H1 (cell line): ENCODE results near the gene CCL17. TPM values are rescaled to one million over a fixed set of nuclear protein-coding genes. Genes with fewer than 3 reads are reported as not detected.

ENCODE experiments used
- CTCF ChIA-PET: fragments of 300-600 bp; sonication (Branson Sonifier 250); formaldehyde crosslinking; loops from one replicate; lab custom pipeline; 2021; ENCODE audit not compliant: partially characterized antibody; lab: Charles Lee
- POLR2A ChIA-PET: fragments of 300-600 bp; sonication (Branson Sonifier 250); formaldehyde crosslinking; loops from one replicate; lab custom pipeline; 2021; ENCODE audit warnings: inconsistent platforms; ENCODE audit not compliant: partially characterized antibody; lab: Charles Lee
- DNase-seq, 2 experiments: peaks; one replicate each; pipeline versions ENCODE4 v3.0.0 to v3.0.0-alpha.2; 2010 to 2022; ENCODE audit warnings: low spot score in 2 of 2, low read depth in 1 of 2, mixed read lengths in 1 of 2
- FAIRE-seq: peaks from 2 replicates; lab custom pipeline; 2011; peaks lifted over from hg19 to GRCh38; lab: Jason Lieb, UNC
- H2AFZ ChIP-seq: 2 replicates; pipeline ENCODE4 v1.8.1; 2012; ENCODE audit warnings: low read length, inconsistent platforms
- H2AK5ac ChIP-seq: 2 replicates; pipeline ENCODE4 v1.6.1; 2013; ENCODE audit warnings: low read depth, low read length
- H2BK120ac ChIP-seq: replicated peaks from 2 replicates; pipeline ENCODE3; 2013; ENCODE audit warnings: low read depth, low read length, inconsistent platforms
- H2BK12ac ChIP-seq: 2 replicates; pipeline ENCODE4 v1.6.1; 2013; ENCODE audit warnings: low read depth, low read length
- H2BK15ac ChIP-seq: 2 replicates; pipeline ENCODE4 v1.6.1; 2013; ENCODE audit warnings: low read length
- H2BK20ac ChIP-seq: 2 replicates; pipeline ENCODE4 v1.6.1; 2013; ENCODE audit warnings: low read length
- H2BK5ac ChIP-seq: 2 replicates; pipeline ENCODE4 v1.6.1; 2013; ENCODE audit warnings: low read depth, low read length
- H3K14ac ChIP-seq: 2 replicates; pipeline ENCODE4 v1.6.1; 2013; ENCODE audit warnings: inconsistent platforms; ENCODE audit not compliant: insufficient read length
- H3K18ac ChIP-seq: 2 replicates; pipeline ENCODE4 v1.6.1; 2013; ENCODE audit warnings: low read length; ENCODE audit errors: extremely low read depth
- H3K23ac ChIP-seq: 2 replicates; pipeline ENCODE4 v1.6.1; 2013; ENCODE audit warnings: inconsistent platforms; ENCODE audit not compliant: insufficient read length
- H3K23me2 ChIP-seq: 2 replicates; pipeline ENCODE4 v1.6.1; 2013; ENCODE audit warnings: low read depth, low read length
- H3K27ac ChIP-seq: 2 replicates; pipeline ENCODE4 v1.6.1; 2011; ENCODE audit warnings: low read depth, low read length, inconsistent platforms
- H3K27me3 ChIP-seq, 4 experiments: replicated peaks in 1 of 4; 1 replicate in 1 of 4; 2 replicates in 3 of 4; pipeline versions ENCODE4 v1.6.1 to v1.8.1; 2011 to 2013; ENCODE audit warnings: low read length in 3 of 4, mild to moderate bottlenecking in 3 of 4, inconsistent platforms in 2 of 4, mixed read lengths in 2 of 4, moderate library complexity in 1 of 4; ENCODE audit not compliant: control insufficient read depth in 3 of 4, insufficient read depth in 3 of 4; ENCODE audit errors: extremely low read depth in 1 of 4
- H3K36me3 ChIP-seq, 4 experiments: 2 replicates each; pipeline versions ENCODE4 v1.6.1 to v1.8.1; 2011 to 2013; ENCODE audit warnings: mild to moderate bottlenecking in 4 of 4, low read length in 3 of 4, moderate library complexity in 2 of 4, control low read depth in 1 of 4, inconsistent platforms in 1 of 4; ENCODE audit not compliant: insufficient read depth in 4 of 4, control insufficient read depth in 2 of 4
- H3K4ac ChIP-seq: replicated peaks from 2 replicates; pipeline ENCODE3; 2013; ENCODE audit warnings: low read length, low read depth, mixed read lengths, inconsistent platforms; ENCODE audit not compliant: insufficient read length
- H3K4me1 ChIP-seq, 4 experiments: replicated peaks in 1 of 4; 1 replicate in 1 of 4; 2 replicates in 3 of 4; pipeline versions ENCODE4 v1.6.1 to v1.8.1; 2011 to 2013; ENCODE audit warnings: low read length in 3 of 4, inconsistent platforms in 2 of 4, mixed read lengths in 1 of 4; ENCODE audit not compliant: insufficient read depth in 4 of 4, control insufficient read depth in 3 of 4
- H3K4me2 ChIP-seq, 2 experiments: 2 replicates each; pipeline versions ENCODE4 v1.6.1 to v1.8.1; 2011 to 2013; ENCODE audit warnings: low read depth in 2 of 2, low read length in 2 of 2, control low read depth in 1 of 2, inconsistent platforms in 1 of 2, mild to moderate bottlenecking in 1 of 2; ENCODE audit not compliant: insufficient read depth in 1 of 2
- H3K4me3 ChIP-seq, 4 experiments: fragments of 200-600, 300-600 bp in 1 of 4; sonication (generic), shearing (Covaris generic), sonication (Bioruptor Twin) in 1 of 4; 2 replicates each; pipeline versions ENCODE4 v1.5.1 to v1.8.1; 2011 to 2016; ENCODE audit warnings: low read length in 4 of 4, low read depth in 3 of 4, control low read depth in 2 of 4, inconsistent platforms in 2 of 4, mild to moderate bottlenecking in 2 of 4, mixed read lengths in 1 of 4, moderate library complexity in 1 of 4; ENCODE audit not compliant: insufficient read depth in 2 of 4; ENCODE audit errors: extremely low read depth in 1 of 4
- H3K56ac ChIP-seq: replicated peaks from 2 replicates; pipeline ENCODE3; 2013; ENCODE audit warnings: low read depth, mild to moderate bottlenecking, mixed read lengths, low read length, inconsistent platforms; ENCODE audit not compliant: insufficient read length
- H3K79me1 ChIP-seq: 2 replicates; pipeline ENCODE4 v1.6.1; 2013; ENCODE audit warnings: low read depth, low read length, control low read depth
- H3K79me2 ChIP-seq, 2 experiments: 2 replicates each; pipeline versions ENCODE4 v1.6.1 to v1.8.1; 2012 to 2013; ENCODE audit warnings: low read length in 2 of 2, mild to moderate bottlenecking in 2 of 2, inconsistent platforms in 1 of 2; ENCODE audit not compliant: insufficient read depth in 2 of 2, control insufficient read depth in 1 of 2
- H3K9ac ChIP-seq, 4 experiments: replicated peaks in 1 of 4; 1 replicate in 1 of 4; 2 replicates in 3 of 4; pipeline versions ENCODE4 v1.6.1 to v1.8.1; 2011 to 2013; ENCODE audit warnings: low read depth in 3 of 4, low read length in 3 of 4, control low read depth in 2 of 4, mild to moderate bottlenecking in 2 of 4, moderate library complexity in 2 of 4, inconsistent platforms in 1 of 4; ENCODE audit errors: extremely low read depth in 1 of 4
- H3K9me3 ChIP-seq, 2 experiments: 2 replicates each; pipeline versions ENCODE4 v1.6.1 to v1.8.1; 2012 to 2013; ENCODE audit warnings: mild to moderate bottlenecking in 2 of 2, moderate library complexity in 2 of 2, control low read depth in 1 of 2, inconsistent platforms in 1 of 2, low read depth in 1 of 2, low read length in 1 of 2, mixed read lengths in 1 of 2; ENCODE audit not compliant: insufficient read depth in 2 of 2
- H4K20me1 ChIP-seq, 2 experiments: replicated peaks in 1 of 2; 2 replicates each; pipeline versions ENCODE3 to v1.8.1; 2011 to 2013; ENCODE audit warnings: inconsistent platforms in 2 of 2, low read length in 2 of 2, mild to moderate bottlenecking in 1 of 2; ENCODE audit not compliant: insufficient read depth in 2 of 2, control insufficient read depth in 1 of 2
- H4K5ac ChIP-seq: 2 replicates; pipeline ENCODE4 v1.6.1; 2013; ENCODE audit warnings: low read length, low read depth, mixed read lengths, inconsistent platforms; ENCODE audit not compliant: insufficient read length
- H4K8ac ChIP-seq: 2 replicates; pipeline ENCODE4 v1.8.0; 2013; ENCODE audit warnings: mild to moderate bottlenecking, moderate library complexity, low read length, inconsistent platforms; ENCODE audit not compliant: insufficient read depth; ENCODE audit errors: extremely low read depth
- H4K91ac ChIP-seq: replicated peaks from 2 replicates; pipeline ENCODE3; 2013; ENCODE audit warnings: low read length, mixed read lengths, inconsistent platforms; ENCODE audit not compliant: insufficient read length
- ATF2 ChIP-seq: IDR thresholded peaks from 2 replicates; pipeline ENCODE4 v1.6.1; 2012; ENCODE audit warnings: low read length, inconsistent platforms
- CBX5 ChIP-seq: fragments of 300-800, 300-1000 bp; sonication (generic); IDR thresholded peaks from 2 replicates; pipeline ENCODE4 v1.7.1; 2016; ENCODE audit warnings: antibody characterized with exemption, low read length, low read depth
- MAFK ChIP-seq: IDR thresholded peaks from 2 replicates; pipeline ENCODE4 v1.6.1; 2012; ENCODE audit warnings: low read depth, mild to moderate bottlenecking, improper control_type of control experiment, low read length
- PHF8 ChIP-seq: fragments of 200-600 bp; sonication (generic); conservative IDR thresholded peaks from 2 replicates; pipeline ENCODE4 v1.7.1; 2012; ENCODE audit warnings: low read depth, mild to moderate bottlenecking, inconsistent platforms, low read length, moderate library complexity
- POU5F1 ChIP-seq: IDR thresholded peaks from 2 replicates; pipeline ENCODE4 v1.6.1; 2011; ENCODE audit warnings: low read depth, mild to moderate bottlenecking, low read length, moderate library complexity
- RFX5 ChIP-seq: IDR thresholded peaks from 2 replicates; pipeline ENCODE4 v1.6.1; 2011; ENCODE audit warnings: low read depth, low read length, improper control_type of control experiment, borderline replicate concordance
- SIX5 ChIP-seq: IDR thresholded peaks from 2 replicates; pipeline ENCODE4 v1.6.1; 2011; ENCODE audit warnings: mild to moderate bottlenecking, low read depth, low read length
- TAF1 ChIP-seq: IDR thresholded peaks from 2 replicates; pipeline ENCODE4 v1.6.1; 2011; ENCODE audit warnings: mild to moderate bottlenecking, low read depth, low read length
- WGBS, 2 experiments: shearing (Covaris generic) in 1 of 2; methylation state at CpG; one replicate each; pipeline versions ENCODE4 v1.1.6 to v1.1.7; 2013 to 2015; ENCODE audit warnings: low lambda C conversion rate in 2 of 2, mixed read lengths in 2 of 2, inconsistent platforms in 1 of 2, low coverage in 1 of 2, missing lambda C conversion rate in 1 of 2; ENCODE audit not compliant: insufficient replicate concordance in 2 of 2, insufficient coverage in 1 of 2, insufficient read length in 1 of 2; ENCODE audit errors: extremely low coverage in 1 of 2, missing lambda C conversion rate in 1 of 2; 5-methylcytosine and 5-hydroxymethylcytosine counted together
- polyA plus RNA-seq, 7 experiments: library from polyadenylated mRNA; depleted of rRNA in 3 of 7; stranded (reverse) in 5 of 7; unstranded in 2 of 7; fragments of >200 nt in 5 of 7; fragments of 200-250 nt in 2 of 7; gene quantifications; 1 replicate in 5 of 7; 2 replicates in 1 of 7; 4 replicates in 1 of 7; pipeline versions ENCODE4 v1.2.1 to v1.2.3, GENCODE V29; 2011 to 2013; ENCODE audit warnings: missing spikeins in 2 of 7, mixed read lengths in 2 of 7
- total RNA-seq: library from RNA; stranded (reverse); fragmentation: NEBNext Ultra II Directional; extraction: Animal tissue kit (Norgen Biotek cat#: 25700); gene quantifications from 2 replicates; pipeline ENCODE4 v1.2.1, GENCODE V29; 2021
- TF ChIP-seq, protein P1 (sequence below): IDR thresholded peaks from 2 replicates; pipeline ENCODE4 v1.6.1; 2012; ENCODE audit warnings: inconsistent platforms

The CCL17 gene
- total and polyA plus RNA-seq, 2 of the 8 experiments (the other 6 are each of a cell fraction or from before 2014, with no cell fraction given): not detected

DNA sequence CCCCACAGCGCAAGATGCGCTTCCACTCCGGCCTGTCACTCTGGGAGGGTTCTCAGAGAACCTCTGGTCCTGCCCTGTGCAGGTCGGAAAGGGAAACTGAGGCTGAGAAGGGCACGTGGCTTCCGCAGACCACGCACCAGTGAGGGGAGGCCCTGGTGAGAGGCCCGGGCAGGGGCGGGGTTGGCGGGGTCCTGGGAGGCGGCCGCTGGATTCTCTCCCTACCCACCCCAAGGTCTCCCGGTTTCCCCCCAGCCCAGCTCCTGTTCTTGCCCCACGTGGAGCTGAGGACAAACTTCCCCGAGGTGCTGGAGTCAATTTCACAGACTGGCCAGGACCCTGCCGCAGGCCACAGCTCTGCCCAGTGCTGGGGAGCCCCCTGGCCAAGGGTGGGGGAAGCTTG, 11.5 kb downstream of the CCL17 start:
- 87% methylated on average over 15 of the region's 16 CpGs; no CpG with 5 or more reads in 1 of the 2 experiments for WGBS, 2 experiments

More for the DNA sequence above, 11.5 kb downstream of the CCL17 start:
- Histone ChIP-seq H3K36me3 (no peaks in the 10 kb centered on the region), H3K27me3 (no peaks in the 10 kb centered on the region), H4K91ac (peak overlapping the region; percentile 87), H3K56ac (no peak overlapping the region)
- TF ChIP-seq ATF2 (no peak), CBX5 (no peak), TAF1 (no peak), POU5F1 (no peak), SIX5 (no peak), RFX5 (no peak), PHF8 (no peak), MAFK (no peak)
- TF ChIP-seq, protein P1, sequence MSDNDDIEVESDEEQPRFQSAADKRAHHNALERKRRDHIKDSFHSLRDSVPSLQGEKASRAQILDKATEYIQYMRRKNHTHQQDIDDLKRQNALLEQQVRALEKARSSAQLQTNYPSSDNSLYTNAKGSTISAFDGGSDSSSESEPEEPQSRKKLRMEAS: no peak
- TF ChIP-seq, all 59 proteins: peak for 0
- H2BK15ac ChIP-seq: 0 out of 2 replicates have a peak overlapping the region, but pooled peaks have one; percentile 40
- peak overlapping the region; percentile 96 for H4K8ac ChIP-seq
- peak overlapping the region; percentile 78; the same call in 1 of the 2 replicates for H3K18ac ChIP-seq
- peak overlapping the region; percentile 77; the same call in 1 of the 2 replicates for H2BK5ac ChIP-seq
- H3K4me2 ChIP-seq: peak overlapping the region; percentile 27 to 78
- DNase-seq (no peak), FAIRE-seq (no peak)
- H3K4ac ChIP-seq: peak overlapping the region; percentile 44
- H4K5ac ChIP-seq: peak overlapping the region; percentile 9
- H3K4me3 ChIP-seq: peak overlapping the region in 2 of 4 experiments; percentile 19 to 57; a peak in 3 of 8 replicates
- peak overlapping the region; percentile 65; the same call in 1 of the 2 replicates for H2AK5ac ChIP-seq
- no peak overlapping the region for H3K23ac ChIP-seq
- no peak overlapping the region for H3K9ac ChIP-seq
- H3K14ac ChIP-seq: no peak overlapping the region
- ChIA-PET POLR2A (interaction anchor here (0.7 to 4.9 kb wide), 14 partner anchors 11 to 132 kb away, joined by 3 to 47 read pairs (median 4); partner anchors contain the start of genes CCL17, CIAPIN1, COQ9 and PLLP), CTCF (interaction anchor here (0.6 to 19.2 kb wide), 41 partner anchors 8 to 385 kb away, joined by 3 to 513 read pairs (median 7); partner anchors contain the start of genes CCL17, CIAPIN1, COQ9 and CX3CL1)
- H2BK20ac ChIP-seq: no peak overlapping the region
- H2AFZ ChIP-seq: peak overlapping the region; percentile 70; the same call in 1 of the 2 replicates
- no peaks in the 10 kb centered on the region for H3K79me1 ChIP-seq
- 0 out of 2 replicates have a peak, but pooled peaks cover 3% of the 10 kb centered on the region for H3K23me2 ChIP-seq
- peak overlapping the region; percentile 28 for H2BK120ac ChIP-seq
- peaks cover 0 to 12% (median 7%) of the 10 kb centered on the region in 4 experiments; a peak in 6 of 7 replicates for H3K4me1 ChIP-seq
- H3K9me3 ChIP-seq: no peaks in the 10 kb centered on the region
- H3K79me2 ChIP-seq: no peaks in the 10 kb centered on the region
- peak overlapping the region; percentile 39; the same call in 1 of the 2 replicates for H2BK12ac ChIP-seq
- no peaks in the 10 kb centered on the region for H4K20me1 ChIP-seq
- no peak overlapping the region for H3K27ac ChIP-seq
